GF-D8 (cell line): Measurements from ENCODE around the gene MANBA.
"Not testable (repeated sequence)": the region's sequence is repeated elsewhere in the genome, so short reads cannot be mapped to it uniquely, and the experiment has no call there.

Experiments used
- DNase-seq: peaks from one replicate; lab custom pipeline; 2025; lab: John Stamatoyannopoulos, UW

MANBA gene

GRCh38 chr4:102722740-102723139, 38.0 kb downstream of the MANBA start:
- DNase-seq = no peak

- DNase-seq = not testable (repeated sequence)
Measured at GRCh38 chr4:102718833-102719575, 41.8 kb downstream of the MANBA start.

DNA sequence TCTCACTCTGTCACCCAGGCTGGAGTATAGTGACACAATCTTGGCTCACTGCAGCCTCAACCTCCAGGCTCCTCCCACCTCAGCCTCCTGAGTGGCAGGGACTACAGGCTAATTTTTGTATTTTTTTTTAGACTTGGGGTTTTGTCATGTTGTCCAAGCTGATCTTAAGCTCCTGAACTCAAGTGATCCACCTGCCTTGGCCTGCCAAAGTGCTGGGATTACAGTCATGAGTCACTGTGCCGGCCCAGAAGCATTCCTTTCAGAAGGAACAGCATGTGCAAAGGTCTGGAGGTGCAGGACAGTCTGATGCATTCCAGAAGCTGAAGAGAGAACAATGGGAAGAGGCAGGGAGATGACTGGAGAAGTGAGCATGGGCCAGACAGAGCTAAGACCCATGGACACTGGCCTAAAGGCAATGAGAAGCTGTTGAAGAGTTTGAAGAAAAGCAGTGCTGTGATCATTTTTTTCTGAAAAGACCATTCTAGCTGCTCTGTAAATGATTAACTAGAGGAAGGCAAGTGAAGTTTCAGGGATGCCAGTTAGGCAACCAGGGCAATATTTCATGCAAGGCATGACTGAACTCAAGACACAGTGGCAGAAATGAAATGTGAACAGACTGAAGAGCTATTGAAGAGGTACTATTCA, 43.2 kb downstream of the MANBA start:
- DNase-seq = no peak

DNA sequence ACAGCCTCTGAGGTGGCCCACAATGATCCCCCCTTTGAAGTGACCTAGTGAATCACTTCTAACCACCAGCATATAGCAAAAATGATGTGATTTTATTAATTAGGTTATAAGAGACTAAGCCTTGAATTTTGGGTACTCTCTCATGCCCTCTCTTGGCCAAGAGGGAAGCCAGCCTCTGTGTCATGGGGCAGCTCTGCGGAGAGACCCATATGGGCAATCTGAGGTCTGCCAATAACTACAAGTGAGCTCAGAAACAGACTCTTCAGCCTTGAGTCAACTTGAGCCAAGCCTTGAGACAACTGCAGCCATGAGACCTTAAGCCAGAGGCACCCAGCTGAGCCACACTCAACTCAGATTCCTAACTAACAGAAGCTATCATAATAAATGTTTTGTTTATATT, 45.7 kb downstream of the MANBA start:
- no peak for DNase-seq

DNA sequence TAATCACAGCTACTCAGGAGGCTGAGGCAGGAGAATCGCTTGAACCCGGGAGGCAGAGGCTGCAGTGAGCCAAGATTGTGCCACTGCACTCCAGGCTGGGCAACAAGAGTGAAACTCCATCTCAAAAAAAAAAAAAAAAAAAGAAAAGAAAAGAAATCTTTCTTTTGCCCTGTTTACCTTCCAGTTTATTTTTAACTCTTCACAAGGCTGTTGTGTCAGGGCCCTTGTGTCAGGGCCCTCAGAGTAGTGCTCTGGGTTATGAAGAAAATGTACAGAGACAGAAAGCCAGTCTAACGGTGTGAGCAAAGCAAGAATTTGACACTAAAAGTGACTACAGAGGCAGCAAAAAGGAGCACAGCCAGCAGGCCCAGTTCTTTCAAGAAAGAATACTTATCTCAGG, 47.0 kb downstream of the MANBA start:
- not testable (repeated sequence) for DNase-seq

- no peak for DNase-seq
Measured at GRCh38 chr4:102713096-102713495, 47.7 kb downstream of the MANBA start.

- no peak for DNase-seq
Measured at GRCh38 chr4:102710986-102711385, 49.8 kb downstream of the MANBA start.

- DNase-seq = not testable (repeated sequence)
Measured at GRCh38 chr4:102709060-102709459, 51.7 kb downstream of the MANBA start.

DNA sequence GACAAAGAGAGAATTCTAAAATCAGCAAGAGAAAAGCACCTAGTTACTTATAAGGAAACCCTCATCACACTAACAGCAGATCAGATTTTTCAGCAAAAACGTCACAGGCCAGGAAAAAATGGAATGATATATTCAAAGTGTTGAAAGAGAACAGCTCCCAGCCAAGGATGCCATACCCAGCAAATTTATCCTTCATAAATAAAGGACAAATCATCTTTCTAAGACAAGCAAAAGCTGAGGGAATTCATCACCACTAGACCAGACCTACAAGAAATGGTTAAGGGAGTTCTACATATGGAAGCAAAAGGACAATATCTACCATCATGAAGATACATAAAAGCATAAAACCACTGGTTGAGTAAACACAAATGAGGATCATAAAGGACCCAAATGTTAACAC, 53.6 kb downstream of the MANBA start:
- no peak for DNase-seq

GRCh38 chr4:102705391-102705935, 55.3 kb downstream of the MANBA start:
- DNase-seq = no peak

- no peak for DNase-seq
Measured at GRCh38 chr4:102696758-102697157, 64.0 kb downstream of the MANBA start.

GRCh38 chr4:102694791-102695190, 66.0 kb downstream of the MANBA start:
- no peak for DNase-seq

GRCh38 chr4:102693861-102694260, 66.9 kb downstream of the MANBA start:
- no peak for DNase-seq

GRCh38 chr4:102693262-102693850, 67.4 kb downstream of the MANBA start:
- DNase-seq = no peak

- DNase-seq = no peak
Measured at GRCh38 chr4:102692474-102692873, 68.3 kb downstream of the MANBA start.

DNA sequence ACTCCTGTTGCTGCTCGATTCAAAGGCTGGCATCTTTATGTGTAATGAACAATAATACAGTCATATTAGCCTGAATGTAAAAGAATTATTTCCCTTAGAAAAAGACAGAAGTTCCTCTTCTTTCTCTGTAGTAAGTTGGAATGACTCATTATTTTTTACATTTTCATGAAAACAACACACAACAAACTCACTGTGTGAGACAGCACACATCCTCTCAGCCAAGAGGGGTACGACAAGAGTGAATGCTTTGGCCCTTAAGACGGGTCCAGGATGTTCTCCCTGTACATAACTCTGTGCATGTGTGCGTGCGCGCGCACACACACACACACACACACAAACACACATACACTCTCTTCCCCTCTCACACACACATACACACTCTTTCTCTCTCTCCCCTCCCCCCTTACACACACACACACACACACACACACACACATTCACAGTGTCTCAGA, 72.8 kb downstream of the MANBA start:
- DNase-seq = no peak

GRCh38 chr4:102687373-102687981, 73.3 kb downstream of the MANBA start:
- DNase-seq = no peak

DNA sequence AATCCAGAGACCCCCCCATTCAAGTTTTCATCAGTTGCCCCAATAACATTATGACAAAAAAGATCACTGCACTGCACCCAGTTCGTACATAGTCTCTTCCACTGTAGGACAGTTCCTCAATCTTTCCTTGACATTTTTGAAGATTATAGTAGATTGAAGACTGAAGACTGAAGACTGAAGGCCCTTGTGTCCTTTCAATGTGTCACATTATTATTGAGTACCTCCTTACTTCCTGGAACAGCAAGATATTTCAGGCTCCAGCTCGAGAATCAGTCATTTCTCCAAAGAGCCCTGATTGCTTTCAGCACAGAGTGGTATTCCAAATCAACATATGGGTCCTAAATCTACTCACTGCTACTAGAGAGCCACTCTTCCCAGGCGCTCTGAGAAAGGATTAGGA, 75.0 kb downstream of the MANBA start:
- no peak for DNase-seq

GRCh38 chr4:102684610-102685052, 76.1 kb downstream of the MANBA start:
- DNase-seq = no peak

DNA sequence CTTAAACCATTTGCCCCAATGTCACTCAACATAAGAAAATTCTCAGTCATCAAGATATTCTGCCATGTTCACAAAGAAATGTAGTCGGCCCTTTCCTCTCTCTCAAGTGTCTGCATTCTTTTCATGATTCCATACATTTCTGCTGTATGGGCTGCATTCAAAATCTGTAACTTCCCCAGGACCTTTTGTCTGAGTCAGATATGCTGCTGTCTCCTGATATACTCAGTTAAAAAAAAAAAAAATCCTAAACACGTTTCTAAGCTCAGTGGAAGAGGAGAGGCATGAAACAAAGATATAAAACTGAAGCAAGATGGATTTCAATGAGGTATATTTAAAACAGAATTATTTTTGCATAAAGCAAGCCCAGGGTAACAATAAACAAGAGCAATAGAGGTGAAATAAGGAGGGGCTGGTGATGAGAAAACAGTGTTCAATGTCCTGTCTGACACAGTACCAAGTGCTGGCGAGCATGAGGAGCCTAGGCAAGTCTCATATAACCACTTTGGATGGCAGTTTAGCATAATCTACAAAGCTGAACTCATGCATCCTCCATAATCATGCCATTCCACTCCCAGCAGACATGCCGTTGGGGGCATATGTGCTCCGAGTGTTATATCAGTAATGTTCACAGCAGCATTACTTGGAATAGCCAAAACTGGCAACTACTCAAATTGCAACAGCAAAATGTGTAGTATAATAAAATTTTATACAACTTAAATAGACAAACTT, 76.7 kb downstream of the MANBA start:
- DNase-seq = no peak

DNA sequence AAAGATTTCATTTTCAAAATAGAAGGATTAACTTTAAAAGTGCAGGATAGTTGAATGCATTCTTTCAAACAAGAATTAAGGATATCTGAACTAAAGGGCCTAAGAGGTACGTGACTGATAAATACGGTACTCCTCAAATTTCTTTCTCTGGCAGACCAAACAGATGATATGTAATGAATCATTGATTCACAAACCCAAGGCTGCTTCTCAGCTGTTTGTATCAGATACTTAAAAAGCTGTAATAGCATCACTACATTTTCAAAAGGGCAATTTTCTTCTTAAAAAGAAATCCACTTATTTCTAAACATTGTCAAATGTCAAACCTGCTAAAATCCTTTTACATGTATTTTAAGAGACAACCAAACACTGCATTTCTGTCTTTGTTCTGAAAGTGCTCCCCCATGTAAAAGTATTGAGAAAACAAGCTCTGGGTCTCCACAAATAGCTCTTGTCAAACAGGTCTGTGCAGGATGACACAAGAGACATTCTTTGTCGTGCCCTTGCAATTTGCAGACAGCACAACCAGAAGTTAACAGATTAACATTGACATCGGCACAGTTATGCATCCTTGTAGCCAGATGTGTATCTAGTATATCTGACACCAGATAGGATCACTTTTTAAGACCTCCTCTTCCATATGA, 82.0 kb downstream of the MANBA start:
- DNase-seq = no peak
